ENCODE measurements around the gene FAP. TPM values are rescaled to one million over a fixed set of nuclear protein-coding genes. Genes with fewer than 3 reads are reported as not detected.

Gene FAP
- total RNA-seq, 4 donors from 2014 or later, result 1.9 to 2.6 (median 2.3) TPM; not detected in 1

DNA sequence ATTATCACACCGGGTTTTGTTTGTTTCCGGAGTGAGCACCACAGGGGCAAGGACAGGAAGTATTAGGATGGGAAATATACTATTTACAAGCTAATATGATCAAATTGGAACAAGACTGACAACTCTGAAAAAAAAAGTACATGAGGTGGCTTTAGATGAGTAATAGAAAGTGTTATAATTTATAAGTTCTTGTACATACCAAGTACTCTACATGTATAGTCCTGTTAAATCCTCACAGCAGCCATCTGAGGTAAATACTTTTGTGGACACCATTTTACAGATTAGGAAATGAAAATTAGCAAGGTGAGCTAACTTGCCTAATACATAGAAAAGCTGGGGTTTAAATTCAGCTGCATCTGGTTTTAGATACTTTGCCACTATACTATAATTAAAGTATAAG lies 11.2 kb downstream of the FAP start:
- no peaks in the 10 kb centered on the region for H3K9me3 ChIP-seq
- no peaks in the 10 kb centered on the region for H3K27me3 ChIP-seq
- H3K36me3 ChIP-seq, result no peaks in the 10 kb centered on the region
- TF ChIP-seq, protein P1, sequence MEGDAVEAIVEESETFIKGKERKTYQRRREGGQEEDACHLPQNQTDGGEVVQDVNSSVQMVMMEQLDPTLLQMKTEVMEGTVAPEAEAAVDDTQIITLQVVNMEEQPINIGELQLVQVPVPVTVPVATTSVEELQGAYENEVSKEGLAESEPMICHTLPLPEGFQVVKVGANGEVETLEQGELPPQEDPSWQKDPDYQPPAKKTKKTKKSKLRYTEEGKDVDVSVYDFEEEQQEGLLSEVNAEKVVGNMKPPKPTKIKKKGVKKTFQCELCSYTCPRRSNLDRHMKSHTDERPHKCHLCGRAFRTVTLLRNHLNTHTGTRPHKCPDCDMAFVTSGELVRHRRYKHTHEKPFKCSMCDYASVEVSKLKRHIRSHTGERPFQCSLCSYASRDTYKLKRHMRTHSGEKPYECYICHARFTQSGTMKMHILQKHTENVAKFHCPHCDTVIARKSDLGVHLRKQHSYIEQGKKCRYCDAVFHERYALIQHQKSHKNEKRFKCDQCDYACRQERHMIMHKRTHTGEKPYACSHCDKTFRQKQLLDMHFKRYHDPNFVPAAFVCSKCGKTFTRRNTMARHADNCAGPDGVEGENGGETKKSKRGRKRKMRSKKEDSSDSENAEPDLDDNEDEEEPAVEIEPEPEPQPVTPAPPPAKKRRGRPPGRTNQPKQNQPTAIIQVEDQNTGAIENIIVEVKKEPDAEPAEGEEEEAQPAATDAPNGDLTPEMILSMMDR (IDR thresholded peaks at IDR 0.05), result no peak
- no peak for TF ChIP-seq POLR2A (IDR thresholded peaks at IDR 0.05)
- H3K27ac ChIP-seq, result no peak overlapping the region
- DNase-seq, result no peak
- H3K4me1 ChIP-seq, result no peaks in the 10 kb centered on the region
- no peak overlapping the region for H3K4me3 ChIP-seq

DNA sequence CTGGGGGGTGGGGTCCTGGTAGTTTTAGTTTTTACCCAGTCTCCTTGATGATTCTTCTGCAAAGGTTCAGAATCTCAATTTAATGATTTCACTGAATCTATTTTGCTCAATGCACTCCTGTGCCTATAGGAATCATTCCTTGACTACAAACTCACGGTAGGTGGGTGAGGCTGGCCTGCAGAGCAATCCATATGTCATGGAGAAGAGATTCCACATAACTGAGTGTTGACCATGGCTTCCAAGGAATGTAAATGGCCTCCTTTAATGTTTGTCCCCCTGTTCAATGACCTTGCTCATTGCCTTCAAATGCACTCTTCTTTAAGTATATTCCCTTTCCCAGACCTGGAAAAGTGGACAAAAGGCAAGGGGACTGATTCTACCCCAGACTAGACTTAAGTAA lies 12.5 kb downstream of the FAP start:
- no peaks in the 10 kb centered on the region for H3K36me3 ChIP-seq
- H3K9me3 ChIP-seq, result no peaks in the 10 kb centered on the region
- no peak overlapping the region for H3K27ac ChIP-seq
- H3K27me3 ChIP-seq, result no peaks in the 10 kb centered on the region
- no peaks in the 10 kb centered on the region for H3K4me1 ChIP-seq
- DNase-seq, result no peak
- no peak overlapping the region for H3K4me3 ChIP-seq
- TF ChIP-seq, protein P1 (IDR thresholded peaks at IDR 0.05), result no peak
- no peak for TF ChIP-seq POLR2A (IDR thresholded peaks at IDR 0.05)

DNA sequence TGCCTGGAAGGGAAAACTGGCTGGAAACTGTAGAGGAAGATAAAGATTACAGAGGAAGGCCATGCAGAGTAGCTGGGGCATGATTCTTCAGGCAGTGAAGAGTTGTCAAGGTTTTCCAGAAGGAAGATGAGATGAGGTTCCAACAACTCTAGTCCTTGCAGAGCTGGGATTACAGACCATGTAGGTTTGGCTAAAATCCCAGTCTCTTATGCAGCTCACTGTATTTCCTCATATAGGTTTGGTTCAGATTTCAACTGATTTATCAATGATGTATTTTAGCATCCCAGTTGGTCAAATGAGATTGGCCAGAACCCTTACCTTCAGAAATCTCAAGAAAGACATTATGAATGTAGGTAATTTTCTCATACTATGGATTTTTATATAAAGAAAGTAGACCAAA lies 16.4 kb downstream of the FAP start:
- Histone ChIP-seq H3K4me3 (no peak overlapping the region), H3K4me1 (no peaks in the 10 kb centered on the region), H3K27ac (no peak overlapping the region), H3K36me3 (no peaks in the 10 kb centered on the region), H3K9me3 (no peaks in the 10 kb centered on the region), H3K27me3 (no peaks in the 10 kb centered on the region)
- TF ChIP-seq, protein P1 (IDR thresholded peaks at IDR 0.05), result no peak
- no peak for TF ChIP-seq POLR2A (IDR thresholded peaks at IDR 0.05)
- DNase-seq, result no peak

DNA sequence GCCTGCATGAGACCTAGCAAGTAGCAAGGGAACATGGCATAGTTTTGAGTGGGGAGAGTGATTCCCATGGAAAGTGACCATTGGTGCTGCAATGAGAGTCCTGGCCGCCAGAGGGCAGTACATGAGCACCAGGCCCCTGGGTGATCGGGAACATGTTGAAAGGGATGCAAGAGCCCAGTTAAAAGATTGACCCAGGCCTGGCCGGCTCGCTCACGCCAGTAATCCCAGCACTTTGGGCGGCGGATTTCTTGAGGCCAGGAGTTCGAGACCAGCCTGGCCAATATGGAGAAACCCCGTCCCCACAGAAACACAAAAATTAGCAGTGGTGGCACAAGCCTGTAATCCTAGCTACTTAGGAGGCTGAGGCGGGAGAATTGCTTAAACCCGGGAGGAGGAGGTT lies 22.2 kb downstream of the FAP start:
- no peak overlapping the region for H3K27ac ChIP-seq
- H3K4me1 ChIP-seq, result no peaks in the 10 kb centered on the region
- DNase-seq, result peak; percentile 38 to 84 (median 62)
- H3K9me3 ChIP-seq, result no peaks in the 10 kb centered on the region
- TF ChIP-seq POLR2A (IDR thresholded peaks at IDR 0.05), result no peak
- TF ChIP-seq, protein P1 (IDR thresholded peaks at IDR 0.05), result peak; percentile 34 to 81 (median 66)
- H3K4me3 ChIP-seq, result no peak overlapping the region
- H3K36me3 ChIP-seq, result no peaks in the 10 kb centered on the region
- no peaks in the 10 kb centered on the region for H3K27me3 ChIP-seq

DNA sequence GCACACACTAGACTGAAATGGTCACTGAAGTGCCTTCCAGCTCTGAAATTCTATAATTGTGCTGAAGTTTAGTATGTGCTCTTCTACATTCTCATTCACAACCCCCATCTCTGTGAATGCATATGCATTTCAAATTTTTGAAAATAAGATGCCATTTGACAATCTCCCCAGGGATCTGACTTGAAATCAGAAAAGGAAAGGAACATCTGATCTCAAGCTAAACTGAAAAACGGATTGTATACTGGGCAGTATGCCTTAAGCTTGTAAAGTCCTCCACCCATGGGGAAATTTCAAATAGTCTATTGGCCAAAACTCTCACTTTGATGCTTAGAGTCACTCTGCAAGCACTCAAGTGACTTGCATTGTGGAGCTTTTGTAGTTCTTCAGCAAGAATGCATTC lies 22.9 kb downstream of the FAP start:
- no peaks in the 10 kb centered on the region for H3K27me3 ChIP-seq
- no peaks in the 10 kb centered on the region for H3K4me1 ChIP-seq
- H3K9me3 ChIP-seq, result no peaks in the 10 kb centered on the region
- no peak for DNase-seq
- TF ChIP-seq, protein P1 (IDR thresholded peaks at IDR 0.05), result no peak
- no peak for TF ChIP-seq POLR2A (IDR thresholded peaks at IDR 0.05)
- no peaks in the 10 kb centered on the region for H3K36me3 ChIP-seq
- no peak overlapping the region for H3K4me3 ChIP-seq
- no peak overlapping the region for H3K27ac ChIP-seq

DNA sequence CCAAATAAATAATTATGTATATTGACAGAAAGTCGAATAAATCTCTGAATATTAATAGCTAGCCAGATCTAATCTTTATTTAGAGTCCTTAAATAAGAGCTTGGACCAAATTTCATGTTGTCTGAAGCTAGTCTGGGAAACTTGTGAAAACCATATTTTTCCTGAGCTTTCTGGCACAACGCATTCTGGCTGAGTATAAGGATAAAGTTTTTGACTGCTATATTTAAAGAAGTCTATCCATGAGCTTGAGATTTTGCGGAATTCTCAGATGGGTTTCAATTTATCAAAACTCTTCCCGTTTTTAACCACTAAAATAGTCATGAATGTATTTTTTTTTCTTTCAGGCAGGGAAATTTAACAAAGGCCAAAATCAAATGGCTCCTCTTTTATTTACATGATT lies 23.8 kb downstream of the FAP start:
- Histone ChIP-seq H3K36me3 (no peaks in the 10 kb centered on the region), H3K27ac (no peak overlapping the region), H3K9me3 (no peaks in the 10 kb centered on the region), H3K4me1 (no peaks in the 10 kb centered on the region), H3K4me3 (no peak overlapping the region), H3K27me3 (no peaks in the 10 kb centered on the region)
- no peak for DNase-seq
- no peak for TF ChIP-seq POLR2A (IDR thresholded peaks at IDR 0.05)
- TF ChIP-seq, protein P1 (IDR thresholded peaks at IDR 0.05), result no peak
